ENCODE results near the gene NKAIN4.

NKAIN4 gene

GRCh38 chr20:63273635-63274380, 19.5 kb upstream of the NKAIN4 start:
- H3K27ac ChIP-seq: no peak overlapping the region
- peak overlapping the region; percentile 93 for H3K9ac ChIP-seq (ENCODE audit: insufficient read length)
- peak overlapping the region; percentile 92 for H3K4me3 ChIP-seq
- DNase-seq (ENCODE audit: low read depth, low spot score): no peak
- H3K36me3 ChIP-seq (ENCODE audit: insufficient read depth, low read length): peaks cover 4% of the 10 kb centered on the region; the same call in 1 of the 2 replicates
- no peaks in the 10 kb centered on the region for H3K9me3 ChIP-seq (ENCODE audit: low read depth, low read length)
- TF ChIP-seq FOXP2 (optimal IDR thresholded peaks at IDR 0.05; ENCODE audit: control extremely low read depth, extremely low read length, insufficient read depth): no peak
- no peak for TF ChIP-seq EZH2 (IDR thresholded peaks at IDR 0.05)
- no peak for TF ChIP-seq POLR2AphosphoS5 (IDR thresholded peaks at IDR 0.05; ENCODE audit: borderline replicate concordance, low read depth, low read length)

GRCh38 chr20:63273059-63273579, 18.9 kb upstream of the NKAIN4 start:
- peak overlapping the region; percentile 93 for H3K9ac ChIP-seq (ENCODE audit: insufficient read length)
- peak overlapping the region; percentile 92 for H3K4me3 ChIP-seq
- H3K9me3 ChIP-seq (ENCODE audit: low read depth, low read length): no peaks in the 10 kb centered on the region
- TF ChIP-seq POLR2AphosphoS5 (IDR thresholded peaks at IDR 0.05; ENCODE audit: borderline replicate concordance, low read depth, low read length) (no peak), FOXP2 (optimal IDR thresholded peaks at IDR 0.05; ENCODE audit: control extremely low read depth, extremely low read length, insufficient read depth) (no peak), EZH2 (IDR thresholded peaks at IDR 0.05) (no peak)
- no peak overlapping the region for H3K27ac ChIP-seq
- DNase-seq (ENCODE audit: low read depth, low spot score): no peak
- no peaks in the 10 kb centered on the region; the same call in 1 of the 2 replicates for H3K36me3 ChIP-seq (ENCODE audit: insufficient read depth, low read length)

- Histone ChIP-seq H3K9me3 (ENCODE audit: low read depth, low read length) (no peaks in the 10 kb centered on the region), H3K4me3 (peak within 1 kb of the TSS; percentile 92), H3K27ac (no peak within 1 kb of the TSS), H3K36me3 (ENCODE audit: insufficient read depth, low read length) (no peaks in the 10 kb centered on the region; the same call in 1 of the 2 replicates), H3K9ac (ENCODE audit: insufficient read length) (peak within 1 kb of the TSS; percentile 93)
- no peak for DNase-seq (ENCODE audit: low read depth, low spot score)
- TF ChIP-seq EZH2 (IDR thresholded peaks at IDR 0.05) (no peak), FOXP2 (optimal IDR thresholded peaks at IDR 0.05; ENCODE audit: control extremely low read depth, extremely low read length, insufficient read depth) (peak; percentile 17), POLR2AphosphoS5 (IDR thresholded peaks at IDR 0.05; ENCODE audit: borderline replicate concordance, low read depth, low read length) (peak; percentile 87)
Observed at GRCh38 chr20:63272105-63273058, 18.1 kb upstream of the NKAIN4 start, which contains the start of gene ARFGAP1. ARFGAP1 (plus strand) TSS chr20:63272813; CDS start chr20:63275581, 2,768 bp downstream.

GRCh38 chr20:63270606-63271325, 16.5 kb upstream of the NKAIN4 start:
- Histone ChIP-seq H3K9ac (ENCODE audit: insufficient read length) (no peak overlapping the region), H3K36me3 (ENCODE audit: insufficient read depth, low read length) (no peaks in the 10 kb centered on the region), H3K27ac (no peak overlapping the region), H3K4me3 (no peak overlapping the region), H3K9me3 (ENCODE audit: low read depth, low read length) (no peaks in the 10 kb centered on the region)
- DNase-seq (ENCODE audit: low read depth, low spot score): no peak
- no peak for TF ChIP-seq EZH2 (IDR thresholded peaks at IDR 0.05)
- no peak for TF ChIP-seq FOXP2 (optimal IDR thresholded peaks at IDR 0.05; ENCODE audit: control extremely low read depth, extremely low read length, insufficient read depth)
- TF ChIP-seq POLR2AphosphoS5 (IDR thresholded peaks at IDR 0.05; ENCODE audit: borderline replicate concordance, low read depth, low read length): no peak

GRCh38 chr20:63269724-63270123, 15.5 kb upstream of the NKAIN4 start:
- H3K9me3 ChIP-seq (ENCODE audit: low read depth, low read length): no peaks in the 10 kb centered on the region
- H3K9ac ChIP-seq (ENCODE audit: insufficient read length): no peak overlapping the region
- no peak for DNase-seq (ENCODE audit: low read depth, low spot score)
- no peak overlapping the region for H3K4me3 ChIP-seq
- no peak for TF ChIP-seq FOXP2 (optimal IDR thresholded peaks at IDR 0.05; ENCODE audit: control extremely low read depth, extremely low read length, insufficient read depth)
- TF ChIP-seq EZH2 (IDR thresholded peaks at IDR 0.05): no peak
- H3K27ac ChIP-seq: no peak overlapping the region
- no peaks in the 10 kb centered on the region for H3K36me3 ChIP-seq (ENCODE audit: insufficient read depth, low read length)

- H3K9ac ChIP-seq (ENCODE audit: insufficient read length): no peak overlapping the region
- H3K9me3 ChIP-seq (ENCODE audit: low read depth, low read length): no peaks in the 10 kb centered on the region
- no peak overlapping the region for H3K27ac ChIP-seq
- no peak for DNase-seq (ENCODE audit: low read depth, low spot score)
- TF ChIP-seq FOXP2 (optimal IDR thresholded peaks at IDR 0.05; ENCODE audit: control extremely low read depth, extremely low read length, insufficient read depth): no peak
- TF ChIP-seq POLR2AphosphoS5 (IDR thresholded peaks at IDR 0.05; ENCODE audit: borderline replicate concordance, low read depth, low read length): no peak
- no peak for TF ChIP-seq EZH2 (IDR thresholded peaks at IDR 0.05)
- no peaks in the 10 kb centered on the region for H3K36me3 ChIP-seq (ENCODE audit: insufficient read depth, low read length)
- H3K4me3 ChIP-seq: no peak overlapping the region
Observed at GRCh38 chr20:63268671-63269439, 14.6 kb upstream of the NKAIN4 start.

- DNase-seq (ENCODE audit: low read depth, low spot score): no peak
- Histone ChIP-seq H3K36me3 (ENCODE audit: insufficient read depth, low read length) (no peaks in the 10 kb centered on the region), H3K27ac (no peak overlapping the region), H3K9me3 (ENCODE audit: low read depth, low read length) (no peaks in the 10 kb centered on the region), H3K9ac (ENCODE audit: insufficient read length) (no peak overlapping the region), H3K4me3 (no peak overlapping the region)
- TF ChIP-seq FOXP2 (optimal IDR thresholded peaks at IDR 0.05; ENCODE audit: control extremely low read depth, extremely low read length, insufficient read depth) (no peak), EZH2 (IDR thresholded peaks at IDR 0.05) (no peak), POLR2AphosphoS5 (IDR thresholded peaks at IDR 0.05; ENCODE audit: borderline replicate concordance, low read depth, low read length) (no peak)
Observed at GRCh38 chr20:63268256-63268655, 14.0 kb upstream of the NKAIN4 start.
